ENCODE results near the gene ERBB4.

DNA sequence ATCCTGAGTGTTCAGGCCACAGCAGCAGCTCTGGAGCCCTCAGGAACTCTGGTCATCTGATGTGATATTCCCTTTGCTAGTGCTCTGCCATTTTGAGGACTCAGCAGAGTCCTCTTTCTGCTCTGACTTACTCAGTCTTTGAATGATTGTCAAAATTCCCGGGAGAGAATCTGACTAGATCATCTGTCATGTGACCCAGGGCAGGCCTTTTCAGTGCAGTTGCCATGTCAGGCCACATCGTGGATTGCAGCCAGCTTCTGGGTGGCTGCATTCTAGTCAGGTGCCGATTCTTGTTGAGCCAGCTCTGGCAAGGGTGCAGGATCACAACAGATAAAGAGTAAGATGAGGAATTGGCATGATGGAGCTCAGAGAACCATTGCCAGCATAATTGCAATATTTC, 1186.6 kb downstream of the ERBB4 start:
- no peak for TF ChIP-seq EZH2 (optimal IDR thresholded peaks at IDR 0.05; ENCODE audit: low read depth, low read length)
- TF ChIP-seq CTCF (IDR thresholded peaks at IDR 0.05; ENCODE audit: low read length), result no peak
- TF ChIP-seq EZH2phosphoT487 (IDR thresholded peaks at IDR 0.05; ENCODE audit: low read length), result no peak

Measured in MM.1S (cell line).